ENCODE data around the gene VLDLR. TPM values are rescaled to one million over a fixed set of nuclear protein-coding genes. Genes with fewer than 3 reads are reported as not detected.

Gene VLDLR
- total and polyA plus RNA-seq, 3 donors (not counting 1 experiment from before 2014, with no cell fraction given), result 14.5 to 40.8 (median 28.1) TPM

Other genes starting within 250 kb of the VLDLR start
- gene KCNV2, start 95.7 kb downstream of the VLDLR start, total RNA-seq, result not detected
- gene KCNV2, start 95.7 kb downstream of the VLDLR start, polyA plus RNA-seq, result not detected
- 10 to 100 TPM; 38.8 to 80.9 TPM for gene PUM3, start 222.3 kb downstream of the VLDLR start, total RNA-seq
- 38.0 TPM for gene PUM3, start 222.3 kb downstream of the VLDLR start, polyA plus RNA-seq

All from mammary epithelial cell (primary cell).